OCI-LY7 (cell line): ENCODE results near the gene TMEM184A. TPM values are rescaled to one million over a fixed set of nuclear protein-coding genes. Genes with fewer than 3 reads are reported as not detected.
A peak's percentile ranks its signal among the peaks of the same experiment; 100 is the strongest.

Experiments
- BruUV-seq: library from RNA; stranded (reverse); fragments of 400-500 nt; replicated peaks from 2 replicates; lab custom pipeline; 2021; lab: Mats Ljungman, UMichigan
- CTCF ChIA-PET: fragments of 300-600 bp; sonication (Branson Sonifier 250); formaldehyde crosslinking; loops from one replicate; lab custom pipeline; 2022; ENCODE audit warnings: antibody characterized with exemption; ENCODE audit not compliant: unreplicated experiment; lab: Charles Lee
- POLR2A ChIA-PET: fragments of 300-600 bp; sonication (Branson Sonifier 250); formaldehyde crosslinking; loops from one replicate; lab custom pipeline; 2022; ENCODE audit warnings: antibody characterized with exemption; lab: Charles Lee
- DNase-seq: peaks from one replicate; pipeline ENCODE4 v3.0.0-alpha.2; 2015; ENCODE audit warnings: low spot score
- H2AFZ ChIP-seq: fragments of 200-600 bp; sonication (generic), shearing (Covaris generic); 2 replicates; pipeline ENCODE4 v1.6.1; 2014; ENCODE audit warnings: mild to moderate bottlenecking, antibody characterized with exemption, low read length, moderate library complexity
- H3K27ac ChIP-seq: fragments of 200-600 bp; sonication (generic); 2 replicates; pipeline ENCODE4 v1.5.1; 2014; ENCODE audit warnings: mixed run types, low read depth, mild to moderate bottlenecking, moderate library complexity, low read length, inconsistent platforms; ENCODE audit not compliant: poor library complexity, severe bottlenecking
- H3K36me3 ChIP-seq: fragments of 200-600 bp; sonication (generic); 2 replicates; pipeline ENCODE4 v1.6.1; 2014; ENCODE audit warnings: mild to moderate bottlenecking, antibody characterized with exemption, low read length, moderate library complexity, mixed read lengths; ENCODE audit not compliant: insufficient read depth
- H3K4me1 ChIP-seq: fragments of 200-600 bp; sonication (generic); 2 replicates; pipeline ENCODE4 v1.5.1; 2014; ENCODE audit warnings: mild to moderate bottlenecking, low read length; ENCODE audit not compliant: insufficient read depth, poor library complexity, severe bottlenecking
- H3K4me2 ChIP-seq: fragments of 200-600 bp; sonication (generic); 2 replicates; pipeline ENCODE4 v1.6.1; 2014; ENCODE audit warnings: mild to moderate bottlenecking, low read length
- H3K4me3 ChIP-seq: fragments of 200-600 bp; sonication (generic); 2 replicates; pipeline ENCODE4 v1.5.1; 2014; ENCODE audit warnings: mild to moderate bottlenecking, low read depth, low read length; ENCODE audit not compliant: poor library complexity, severe bottlenecking
- H3K79me2 ChIP-seq: fragments of 200-600 bp; sonication (generic); 2 replicates; pipeline ENCODE4 v1.6.1; 2016; ENCODE audit warnings: low read depth, mild to moderate bottlenecking, low read length, moderate library complexity, mixed read lengths; ENCODE audit not compliant: insufficient read depth
- H3K9me2 ChIP-seq: fragments of 200-600 bp; sonication (generic); 2 replicates; pipeline ENCODE4 v1.6.1; 2016; ENCODE audit warnings: mild to moderate bottlenecking, low read length, mixed read lengths; ENCODE audit not compliant: insufficient read depth
- H3K9me3 ChIP-seq: fragments of 200-600 bp; sonication (generic); 2 replicates; pipeline ENCODE4 v1.6.1; 2014; ENCODE audit warnings: mild to moderate bottlenecking, mixed run types, low read length, mixed read lengths
- H4K20me1 ChIP-seq: fragments of 200-600 bp; sonication (generic); 2 replicates; pipeline ENCODE4 v1.6.1; 2014; ENCODE audit warnings: mild to moderate bottlenecking, antibody characterized with exemption, low read length, moderate library complexity, mixed read lengths; ENCODE audit not compliant: insufficient read depth
- CTCF ChIP-seq: fragments of 200-600 bp; sonication (generic); conservative IDR thresholded peaks from 2 replicates; pipeline ENCODE4 v1.5.1; 2014; ENCODE audit warnings: mild to moderate bottlenecking, antibody characterized with exemption, low read length, moderate library complexity, mixed read lengths
- EZH2phosphoT487 ChIP-seq: fragments of 200-600 bp; sonication (generic); IDR thresholded peaks from 2 replicates; pipeline ENCODE4 v1.6.1; 2018; ENCODE audit warnings: low read depth, borderline replicate concordance, mild to moderate bottlenecking, mixed run types, antibody characterized with exemption, low read length, moderate library complexity, mixed read lengths
- intact Hi-C: fragments of 100-400 bp; cut with micrococcal nuclease; formaldehyde crosslinking; loops from one replicate; pipeline ENCODE4 v1.10.0; 2022; ENCODE audit not compliant: unreplicated experiment
- total RNA-seq, 2 experiments: library from RNA; depleted of rRNA in 1 of 2; stranded (reverse); fragments of >200 nt in 1 of 2; shearing (Covaris generic) in 1 of 2; gene quantifications; 2 replicates each; pipeline ENCODE4 v1.2.3, GENCODE V29; 2014 to 2022

The TMEM184A gene
- total RNA-seq, 2 experiments from 2014 or later = 0.19 TPM; not detected in 1

GRCh38 chr7:1529383-1530116, 26.5 kb downstream of the TMEM184A start:
- Histone ChIP-seq H3K4me3 (peak overlapping the region; percentile 82), H3K4me1 (peaks cover 42% of the 10 kb centered on the region), H3K27ac (no peak overlapping the region), H3K9me2 (no peaks in the 10 kb centered on the region), H4K20me1 (peaks cover 9% of the 10 kb centered on the region; the same call in 1 of the 2 replicates), H3K4me2 (peak overlapping the region; percentile 68), H3K9me3 (no peaks in the 10 kb centered on the region), H3K36me3 (no peaks in the 10 kb centered on the region), H3K79me2 (peaks cover 37% of the 10 kb centered on the region), H2AFZ (peak overlapping the region; percentile 52; the same call in 1 of the 2 replicates)
- peak; percentile 26 for DNase-seq
- POLR2A ChIA-PET = no interaction called here
- BruUV-seq = no TSS peak
- TF ChIP-seq EZH2phosphoT487 = no peak
- TF ChIP-seq CTCF = no peak
- CTCF ChIA-PET = no interaction called here
- intact Hi-C loops = loop anchor here (2.0 kb wide), 1 partner anchor 25 kb away; the partner anchor contains the start of gene INTS1

- Histone ChIP-seq H3K4me2 (no peak overlapping the region), H3K4me3 (no peak overlapping the region), H3K9me3 (no peaks in the 10 kb centered on the region), H3K36me3 (no peaks in the 10 kb centered on the region), H3K79me2 (peaks cover 5% of the 10 kb centered on the region; the same call in 1 of the 2 replicates), H3K9me2 (no peaks in the 10 kb centered on the region), H3K4me1 (peaks cover 22% of the 10 kb centered on the region), H3K27ac (no peak overlapping the region), H2AFZ (no peak overlapping the region), H4K20me1 (no peaks in the 10 kb centered on the region)
- ChIA-PET CTCF (no interaction called here), POLR2A (no interaction called here)
- no peak for DNase-seq
- intact Hi-C loops = no loop called here
- no peak for TF ChIP-seq CTCF
- TF ChIP-seq EZH2phosphoT487 = no peak
- BruUV-seq = no TSS peak
Measured at GRCh38 chr7:1526271-1526754, 29.7 kb downstream of the TMEM184A start.
